Heart right ventricle (tissue), 16 donors: Measurements from ENCODE around the gene ZNF799. TPM values are rescaled to one million over a fixed set of nuclear protein-coding genes. Genes with fewer than 3 reads are reported as not detected.
A peak's percentile ranks its signal among the peaks of the same experiment; 100 is the strongest.

Experiments used
- ATAC-seq, 8 donors: fragments of 200-7000 bp; cut with Tn5 transposase; one replicate each; pipeline ENCODE4 v1.9.1; 2020; ENCODE audit warnings: mild to moderate bottlenecking in 8 of 8, moderate library complexity in 8 of 8, moderate number of reproducible peaks in 1 of 8
- DNase-seq, 2 donors: peaks; one replicate each; pipeline ENCODE4 v3.0.0-alpha.2; 2020
- H3K27ac ChIP-seq, 10 donors: fragments of 200-600 bp; sonication (generic) in 2 of 10; one replicate each; pipeline versions ENCODE4 v1.5.0 to v1.8.0; 2020 to 2022; ENCODE audit warnings: mild to moderate bottlenecking in 3 of 10
- H3K27me3 ChIP-seq, 7 donors: fragments of 200-600 bp; one replicate each; pipeline ENCODE4 v1.8.0; 2021 to 2022; ENCODE audit warnings: mild to moderate bottlenecking in 2 of 7
- H3K36me3 ChIP-seq, 9 donors: fragments of 200-600 bp; sonication (generic) in 1 of 9; one replicate each; pipeline versions ENCODE4 v1.5.0 to v1.8.0; 2020 to 2022; ENCODE audit warnings: mild to moderate bottlenecking in 2 of 9
- H3K4me1 ChIP-seq, 9 donors: fragments of 200-600 bp; sonication (generic) in 1 of 9; one replicate each; pipeline versions ENCODE4 v1.5.0 to v1.8.0; 2020 to 2022; ENCODE audit warnings: mild to moderate bottlenecking in 4 of 9
- H3K4me3 ChIP-seq, 10 donors: fragments of 200-600 bp; sonication (generic) in 2 of 10; one replicate each; pipeline versions ENCODE4 v1.5.0 to v1.8.0; 2020 to 2022; ENCODE audit warnings: mild to moderate bottlenecking in 7 of 10, moderate library complexity in 2 of 10
- H3K9me3 ChIP-seq, 11 donors: fragments of 200-600 bp in 10 of 11; sonication (generic) in 2 of 11; one replicate each; pipeline versions ENCODE4 v1.5.0 to v1.8.0; 2013 to 2022; ENCODE audit warnings: mild to moderate bottlenecking in 2 of 11, control low read depth in 1 of 11, moderate library complexity in 1 of 11
- CTCF ChIP-seq, 9 donors: fragments of 200-600 bp; sonication (generic) in 2 of 9; IDR thresholded peaks; one replicate each; pipeline versions ENCODE4 v1.5.0 to v1.8.0; 2021 to 2022; ENCODE audit warnings: antibody characterized with exemption in 9 of 9, mild to moderate bottlenecking in 5 of 9, moderate library complexity in 1 of 9
- WGBS, 2 donors: extraction: QIAGEN DNeasy Blood & Tissue Kit; methylation state at CpG; one replicate each; pipeline ENCODE4 v1.1.7; 2013; ENCODE audit warnings: inconsistent platforms in 1 of 2; 5-methylcytosine and 5-hydroxymethylcytosine counted together
- intact Hi-C, 10 donors: fragments of 100-400 bp; cut with DNase I; formaldehyde crosslinking; loops; one replicate each; pipeline versions ENCODE4 v1.11.1 to v1.14.2; 2022
- long read RNA-seq, 3 donors: library from polyadenylated mRNA; unstranded; transcript quantifications; one replicate each; pipeline ENCODE4 v2.0.0, GENCODE V29; 2020 to 2021
- polyA plus RNA-seq, 2 donors: library from polyadenylated mRNA; stranded (reverse); fragments of 200-250 nt; gene quantifications; one replicate each; pipeline ENCODE4 v1.2.3, GENCODE V29; 2013
- total RNA-seq, 10 donors: library from RNA; stranded (reverse); fragmentation: NEBNext Ultra II Directional in 3 of 10; extraction: Animal tissue kit (Norgen Biotek cat#: 25700) in 3 of 10; gene quantifications; one replicate each; pipeline versions ENCODE4 v1.2.1 to v1.2.4, GENCODE V29; 2021 to 2023
- donor health status: Arrhythmogenic right ventricular cardiomyopathy.
- donor health status: ischemic (EF 13 %, LVEDD 7.1; RV severe dilation, severe dysfunction).
- donor health status: healthy with polysubstance abuse.
- donor health status: DM: no; HTN: yes; CAD: no.
- donor health status: DM: no; HTN: no; CAD: no.
- donor health status: ischemic (EF 25% LVEDD 6.9; RV normal size, moderate dysfunction).
- donor health status: ischemic (EF 25% LVEDD 5.7; RV mildly dilated, moderate dysfunction).
- donor health status: healthy.
- donor health status: DM: yes; HTN: yes; CAD: no.
- donor health status: Ischemic cardiomyopathy.
- donor health status: ischemic (EF 35%, LVEDD 5.7; RV mildly dilated, moderate dysfunction).
- donor health status: nonischemic (EF 11% LVEDD 7.7; RV severe dilation, severe dysfunction).
- donor health status: DM: yes; HTN: yes; CAD: no.
- donor health status: PGD.
- donor health status: ischemic (EF 29% LVEDD 5.4; RV normal size, mild dysfunction).
- donor health status: nonischemic (EF 23%, LVEDD 6.1; RV moderate dilation, normal function).

The ZNF799 gene
- total RNA-seq = 1 to 10 TPM; 1.6 to 2.9 (median 2.0) TPM
- 1 to 10 TPM; 1.6 to 6.2 TPM for polyA plus RNA-seq
- long read RNA-seq, donor 1, partial matches to known transcripts = 0 of 3 reads
- long read RNA-seq, donor 1, other reads (novel, unspliced or antisense) = 0 of 3 reads
- long read RNA-seq, donor 2, transcript ZNF799-202 (4 exons, 2,583 nt) = major isoform, 5 of 5 reads
- long read RNA-seq, donor 2, partial matches to known transcripts = 0 of 5 reads
- long read RNA-seq, donor 2, other reads (novel, unspliced or antisense) = 0 of 5 reads
- long read RNA-seq, donor 3, partial matches to known transcripts = 0 of 3 reads
- long read RNA-seq, donor 3, other reads (novel, unspliced or antisense) = 0 of 3 reads

- Histone ChIP-seq H3K27ac (peak within 1 kb of the TSS; percentile 16 to 95 (median 87)), H3K27me3 (no peaks in the 10 kb centered on the region), H3K36me3 (no peaks in the 10 kb centered on the region), H3K4me1 (peaks cover 0 to 16% (median 7%) of the 10 kb centered on the region in 9 donors), H3K9me3 (peaks cover 0 to 5% (median 0%) of the 10 kb centered on the region in 11 donors), H3K4me3 (peak within 1 kb of the TSS; percentile 61 to 94 (median 88))
- peak; percentile 97 to 99 for DNase-seq
- TF ChIP-seq CTCF (IDR thresholded peaks at IDR 0.05) = peak in 4 of 9 donors; percentile 17 to 37 (median 26)
- WGBS, 2 donors = 0% methylated on average over 71 of the region's 71 CpGs
- intact Hi-C loops = loop anchor here in 3 of 10 donors (1.0 to 5.0 kb wide), 7 partner anchors 34 to 150 kb away; partner anchors contain the start of genes ZNF443 (in 2 of the 3), ZNF442 (in 1 of the 3), ZNF563 (in 1 of the 3) and ZNF564 (in 1 of the 3)
- ATAC-seq = peak; percentile 99 to 100 (median 99)
Observed at GRCh38 chr19:12400633-12401502, at the start of gene ZNF799. Gene ZNF799, minus strand, starts transcription at chr19:12401271. Its CDS starts 201 bp downstream, at chr19:12401070.

- H3K36me3 ChIP-seq = peaks cover 0 to 7% (median 0%) of the 10 kb centered on the region in 9 donors
- no peak for TF ChIP-seq CTCF (IDR thresholded peaks at IDR 0.05)
- WGBS, 2 donors = 77 to 96% methylated on average over 10 of the region's 10 CpGs
- DNase-seq = no peak
- H3K4me1 ChIP-seq = peaks cover 0 to 11% (median 0%) of the 10 kb centered on the region in 9 donors
- no peak for ATAC-seq
- no peak overlapping the region for H3K27ac ChIP-seq
- peaks cover 0 to 86% (median 3%) of the 10 kb centered on the region in 11 donors for H3K9me3 ChIP-seq
- H3K4me3 ChIP-seq = no peak overlapping the region
- intact Hi-C loops = no loop called here
- H3K27me3 ChIP-seq = no peaks in the 10 kb centered on the region
Observed at GRCh38 chr19:12450844-12451243, 49.8 kb upstream of the ZNF799 start.

- no peak for TF ChIP-seq CTCF (IDR thresholded peaks at IDR 0.05)
- Histone ChIP-seq H3K4me1 (peaks cover 0 to 6% (median 0%) of the 10 kb centered on the region in 9 donors), H3K27ac (no peak overlapping the region), H3K27me3 (no peaks in the 10 kb centered on the region), H3K36me3 (peaks cover 0 to 7% (median 0%) of the 10 kb centered on the region in 9 donors), H3K4me3 (no peak overlapping the region), H3K9me3 (peaks cover 0 to 84% (median 13%) of the 10 kb centered on the region in 11 donors)
- no peak for DNase-seq
- 49 to 94% methylated on average over 2 of the region's 2 CpGs for WGBS, 2 donors
- intact Hi-C loops = loop anchor here in 1 of 10 donors (10.0 kb wide), 1 partner anchor 46 kb away; no protein-coding TSS in a partner anchor
- ATAC-seq = no peak
Observed at GRCh38 chr19:12448808-12449207, 47.7 kb upstream of the ZNF799 start.
